ENCODE data around the gene CLK1. TPM values are rescaled to one million over a fixed set of nuclear protein-coding genes. Genes with fewer than 3 reads are reported as not detected.

Gene CLK1
- total RNA-seq, 2 experiments from 2014 or later, result 74.9 to 104 TPM

GRCh38 chr2:200810998-200811332 lies 53.5 kb downstream of the CLK1 start:
- peaks cover 43% of the 10 kb centered on the region for H3K79me2 ChIP-seq (ENCODE audit: insufficient read depth, low read depth, low read length)
- no peak for DNase-seq (ENCODE audit: low spot score)
- no peaks in the 10 kb centered on the region for H3K9me2 ChIP-seq (ENCODE audit: insufficient read depth, low read length)
- ChIA-PET POLR2A (interaction anchor here (1.0 kb wide), 1 partner anchor 98 kb away, joined by 8 read pairs; no protein-coding TSS in a partner anchor), CTCF (ENCODE audit: unreplicated experiment) (no interaction called here)
- no peak for TF ChIP-seq CTCF (conservative IDR thresholded peaks at IDR 0.05; ENCODE audit: low read length)
- TF ChIP-seq EZH2phosphoT487 (IDR thresholded peaks at IDR 0.05; ENCODE audit: borderline replicate concordance, low read depth, low read length), result no peak
- peaks cover 28% of the 10 kb centered on the region for H3K4me1 ChIP-seq (ENCODE audit: insufficient read depth, low read length, poor library complexity, severe bottlenecking)
- H3K4me2 ChIP-seq (ENCODE audit: low read length), result peak overlapping the region; percentile 90
- peaks cover 25% of the 10 kb centered on the region for H4K20me1 ChIP-seq (ENCODE audit: insufficient read depth, low read length)
- H3K4me3 ChIP-seq (ENCODE audit: low read depth, low read length, poor library complexity, severe bottlenecking), result peak overlapping the region; percentile 93
- intact Hi-C loops (cut with micrococcal nuclease; ENCODE audit: unreplicated experiment), result loop anchor here (2.0 to 5.0 kb wide), 4 partner anchors 256 to 641 kb away; partner anchors contain the start of genes CFLAR, SGO2, STRADB and TRAK2
- no TSS peak for BruUV-seq (replicated peaks)
- no peaks in the 10 kb centered on the region for H3K9me3 ChIP-seq (ENCODE audit: low read length)
- H3K27ac ChIP-seq (ENCODE audit: low read depth, low read length, poor library complexity, severe bottlenecking), result peak overlapping the region; percentile 44
- peaks cover 36% of the 10 kb centered on the region for H3K36me3 ChIP-seq (ENCODE audit: insufficient read depth, low read length)
- peak overlapping the region; percentile 94 for H2AFZ ChIP-seq (ENCODE audit: low read length)

DNA sequence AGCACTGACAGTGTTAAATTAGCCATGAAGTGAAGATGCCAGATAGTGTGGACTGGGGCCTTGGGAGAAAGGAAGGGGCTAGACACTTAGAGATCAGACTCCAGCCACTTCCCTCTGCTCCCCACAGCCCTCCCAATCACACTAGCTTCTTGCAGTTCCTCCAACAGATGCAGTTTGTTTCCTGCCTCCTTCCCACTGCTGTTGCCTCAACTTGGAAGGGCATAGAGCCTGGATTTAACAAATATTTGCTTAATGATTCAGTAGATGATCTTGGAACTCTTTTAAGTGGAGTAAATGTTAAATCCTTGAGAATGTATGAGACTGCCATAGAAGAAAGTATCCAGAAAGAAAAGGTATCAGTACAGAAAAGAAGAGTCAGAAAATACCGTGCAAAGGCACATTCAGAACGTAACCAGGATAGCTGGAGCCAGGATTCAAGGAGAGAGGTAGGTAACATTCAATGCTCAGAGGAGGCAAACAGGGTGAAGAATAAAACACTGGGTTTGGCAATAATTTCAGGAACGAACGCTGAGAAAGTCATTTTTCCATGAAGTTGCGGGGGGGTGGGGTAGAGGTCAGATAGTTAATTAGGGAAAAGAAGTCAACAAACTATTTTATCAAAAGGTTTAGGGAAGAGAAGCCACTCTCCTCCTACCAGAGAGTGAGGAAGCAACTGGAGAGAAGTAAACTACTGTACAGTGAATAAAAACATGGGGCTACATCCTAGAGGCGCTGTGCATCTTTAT lies 54.0 kb downstream of the CLK1 start:
- CTCF ChIA-PET (ENCODE audit: unreplicated experiment), result no interaction called here
- TF ChIP-seq CTCF (conservative IDR thresholded peaks at IDR 0.05; ENCODE audit: low read length) (0 out of 2 replicates have a peak, but pooled peaks have one; percentile 22), EZH2phosphoT487 (IDR thresholded peaks at IDR 0.05; ENCODE audit: borderline replicate concordance, low read depth, low read length) (no peak)
- Histone ChIP-seq H3K79me2 (ENCODE audit: insufficient read depth, low read depth, low read length) (peaks cover 37% of the 10 kb centered on the region), H3K36me3 (ENCODE audit: insufficient read depth, low read length) (peaks cover 31% of the 10 kb centered on the region), H3K4me3 (ENCODE audit: low read depth, low read length, poor library complexity, severe bottlenecking) (peak overlapping the region; percentile 93), H3K4me1 (ENCODE audit: insufficient read depth, low read length, poor library complexity, severe bottlenecking) (peaks cover 28% of the 10 kb centered on the region), H3K9me3 (ENCODE audit: low read length) (no peaks in the 10 kb centered on the region), H4K20me1 (ENCODE audit: insufficient read depth, low read length) (peaks cover 25% of the 10 kb centered on the region), H3K4me2 (ENCODE audit: low read length) (peak overlapping the region; percentile 90), H2AFZ (ENCODE audit: low read length) (peak overlapping the region; percentile 94), H3K27ac (ENCODE audit: low read depth, low read length, poor library complexity, severe bottlenecking) (peak overlapping the region; percentile 44), H3K9me2 (ENCODE audit: insufficient read depth, low read length) (no peaks in the 10 kb centered on the region)
- intact Hi-C loops (cut with micrococcal nuclease; ENCODE audit: unreplicated experiment), result loop anchor here (2.0 to 5.0 kb wide), 4 partner anchors 257 to 642 kb away; partner anchors contain the start of genes CFLAR, SGO2, STRADB and TRAK2
- TSS peak; percentile 88 for BruUV-seq (replicated peaks)
- POLR2A ChIA-PET, result interaction anchor here (0.7 to 1.1 kb wide), 5 partner anchors 9 to 1310 kb away, joined by 3 read pairs; no protein-coding TSS in a partner anchor
- peak; percentile 10 for DNase-seq (ENCODE audit: low spot score)
